HepG2 (cell line): ENCODE data around the gene MT1F. TPM values are rescaled to one million over a fixed set of nuclear protein-coding genes. Genes with fewer than 3 reads are reported as not detected.
A peak's percentile ranks its signal among the peaks of the same experiment; 100 is the strongest.

Experiments
- ARNT ChIP-seq: fragments of 450-650 bp; IDR thresholded peaks from 2 replicates; pipeline ENCODE4 v1.6.1; 2017
- ATF5 ChIP-seq: sonication (generic); formaldehyde crosslinking; IDR thresholded peaks from 2 replicates; pipeline ENCODE4 v1.4.0; 2020; ENCODE audit warnings: mild to moderate bottlenecking, low read depth, missing genetic modification reagents
- ELK4 ChIP-seq: sonication (generic); formaldehyde crosslinking; IDR thresholded peaks from 2 replicates; pipeline ENCODE4 v1.9.0; 2021; ENCODE audit warnings: missing genetic modification reagents, borderline replicate concordance
- FOXK1 ChIP-seq: sonication (generic); formaldehyde crosslinking; IDR thresholded peaks from 2 replicates; pipeline ENCODE4 v1.4.0; 2020; ENCODE audit warnings: low read depth, missing genetic modification reagents, borderline replicate concordance
- FOXO1 ChIP-seq: sonication (generic); formaldehyde crosslinking; IDR thresholded peaks from 2 replicates; pipeline ENCODE4 v1.4.0; 2020; ENCODE audit warnings: missing genetic modification reagents
- GLI4 ChIP-seq: sonication (generic); formaldehyde crosslinking; IDR thresholded peaks from 2 replicates; pipeline ENCODE4 v1.5.1; 2020; ENCODE audit warnings: missing genetic modification reagents, mild to moderate bottlenecking, moderate library complexity, borderline replicate concordance
- GRHL1 ChIP-seq: sonication (generic); formaldehyde crosslinking; conservative IDR thresholded peaks from 2 replicates; pipeline ENCODE4 v1.8.0; 2022; ENCODE audit warnings: missing genetic modification reagents
- HNRNPH1 ChIP-seq: fragments of 200-400 bp; formaldehyde crosslinking; optimal IDR thresholded peaks from 2 replicates; pipeline ENCODE3; 2017; ENCODE audit warnings: mild to moderate bottlenecking, low read depth, low read length
- NCOA2 ChIP-seq: sonication (generic); formaldehyde crosslinking; IDR thresholded peaks from 2 replicates; pipeline ENCODE4 v1.8.0; 2022; ENCODE audit warnings: inconsistent platforms
- ZBTB20 ChIP-seq: sonication (generic); formaldehyde crosslinking; IDR thresholded peaks from 2 replicates; pipeline ENCODE4 v1.8.1; 2023; ENCODE audit warnings: missing genetic modification reagents, low read depth, mild to moderate bottlenecking, borderline replicate concordance
- ZNF10 ChIP-seq: sonication (generic); formaldehyde crosslinking; IDR thresholded peaks from 2 replicates; pipeline ENCODE4 v1.4.0; 2020; ENCODE audit warnings: mild to moderate bottlenecking, low read depth, missing genetic modification reagents, borderline replicate concordance
- ZNF34 ChIP-seq: sonication (generic); formaldehyde crosslinking; IDR thresholded peaks from 2 replicates; pipeline ENCODE4 v1.4.0; 2020; ENCODE audit warnings: mild to moderate bottlenecking, missing genetic modification reagents, borderline replicate concordance
- ZNF414 ChIP-seq: sonication (generic); formaldehyde crosslinking; IDR thresholded peaks from 2 replicates; pipeline ENCODE4 v1.5.0; 2020; ENCODE audit warnings: missing genetic modification reagents
- ZNF460 ChIP-seq: sonication (generic); formaldehyde crosslinking; IDR thresholded peaks from 2 replicates; pipeline ENCODE4 v1.5.1; 2020; ENCODE audit warnings: missing genetic modification reagents, mild to moderate bottlenecking, borderline replicate concordance
- ZNF674 ChIP-seq: sonication (generic); formaldehyde crosslinking; IDR thresholded peaks from 2 replicates; pipeline ENCODE4 v1.5.0; 2020; ENCODE audit warnings: low read depth, mild to moderate bottlenecking, missing genetic modification reagents
- ZNF724P ChIP-seq: sonication (generic); formaldehyde crosslinking; IDR thresholded peaks from 2 replicates; pipeline ENCODE4 v1.8.0; 2022; ENCODE audit warnings: missing genetic modification reagents, borderline replicate concordance
- polyA plus RNA-seq, 8 experiments: library from polyadenylated mRNA; depleted of rRNA in 3 of 8; stranded (reverse) in 7 of 8; unstranded in 1 of 8; fragments of >200 nt; fragmentation: Illumina TruSeq in 4 of 8; extraction: Trizol in 4 of 8; gene quantifications; 2 replicates each; pipeline versions ENCODE4 v1.2.1 to v1.2.3, GENCODE V29; 2011 to 2016; ENCODE audit warnings: low read depth in 4 of 8, missing spikeins in 1 of 8, mixed read lengths in 1 of 8; ENCODE audit not compliant: insufficient read depth in 1 of 8
- total RNA-seq, 5 experiments: library from RNA; depleted of rRNA; stranded (reverse); fragments of >200 nt; fragmentation: Illumina TruSeq; extraction: Trizol; gene quantifications; 2 replicates each; pipeline ENCODE4 v1.2.3, GENCODE V29; 2016; ENCODE audit warnings: low read depth in 1 of 5

The MT1F gene
- total and polyA plus RNA-seq, 2 of the 13 experiments (the other 11 are each of a cell fraction or from before 2014, with no cell fraction given), result 1.9 to 169 TPM

- TF ChIP-seq ZNF414 (CRISPR knock-in tag) (no peak), ATF5 (no peak), NCOA2 (peak; percentile 17; the same call in 1 of the 2 replicates), ELK4 (CRISPR knock-in tag) (no peak), ZNF34 (CRISPR knock-in tag) (peak; percentile 91; the same call in 1 of the 2 replicates), ZNF674 (no peak), ZNF460 (CRISPR knock-in tag) (no peak), GLI4 (CRISPR knock-in tag) (no peak), HNRNPH1 (no peak), ZBTB20 (CRISPR knock-in tag) (no peak), ARNT (no peak), ZNF10 (CRISPR knock-in tag) (no peak), ZNF724P (CRISPR knock-in tag) (no peak), GRHL1 (no peak; the same call in 1 of the 2 replicates), FOXO1 (CRISPR knock-in tag) (0 out of 2 replicates have a peak, but pooled peaks have one; percentile 9), FOXK1 (CRISPR knock-in tag) (no peak)
Observed at GRCh38 chr16:56667581-56668571, 10.1 kb downstream of the MT1F start, which contains the start of gene MT1G (continued).
